ENCODE results near the gene ADPRHL1.

ADPRHL1 gene

GRCh38 chr13:113414335-113414734 lies 39.0 kb downstream of the ADPRHL1 start:
- DNase-seq, result no peak

GRCh38 chr13:113413898-113414282 lies 39.4 kb downstream of the ADPRHL1 start:
- DNase-seq, result no peak

DNA sequence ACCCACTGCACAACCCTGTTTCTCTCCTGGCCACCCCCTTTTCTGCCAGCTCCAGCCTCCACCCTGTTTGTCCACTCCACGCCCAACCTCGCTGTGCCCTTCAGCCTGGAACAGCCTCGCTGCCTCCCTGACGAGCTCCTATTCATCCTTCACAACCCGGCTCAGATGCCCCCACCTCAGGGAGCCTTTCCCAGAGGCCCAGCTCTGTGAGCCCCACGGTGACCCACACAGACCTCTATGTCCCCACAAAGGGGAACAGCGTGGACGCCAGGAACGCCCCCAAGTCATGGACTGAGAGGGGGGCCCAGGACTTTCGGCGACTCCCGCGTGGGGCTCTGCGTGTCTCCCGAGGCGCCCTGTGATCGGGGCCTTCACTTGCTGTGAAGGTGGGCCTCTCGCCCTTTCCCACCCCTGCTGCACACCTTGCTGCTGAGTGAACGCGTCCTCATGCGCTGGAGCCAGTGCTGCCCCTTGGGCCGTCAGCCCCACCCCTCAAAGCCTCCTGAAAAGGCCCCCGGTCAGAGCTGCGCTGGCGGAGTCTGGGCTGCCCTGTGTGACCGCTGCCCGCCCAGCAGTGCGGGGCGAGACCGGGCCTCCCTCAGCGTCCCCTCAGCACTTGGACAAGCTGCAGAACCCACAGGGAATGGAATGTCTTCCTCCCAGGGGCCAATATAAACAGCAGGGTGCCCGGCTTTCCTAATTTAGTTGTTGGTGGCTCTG lies 40.0 kb downstream of the ADPRHL1 start:
- no peak for DNase-seq

DNA sequence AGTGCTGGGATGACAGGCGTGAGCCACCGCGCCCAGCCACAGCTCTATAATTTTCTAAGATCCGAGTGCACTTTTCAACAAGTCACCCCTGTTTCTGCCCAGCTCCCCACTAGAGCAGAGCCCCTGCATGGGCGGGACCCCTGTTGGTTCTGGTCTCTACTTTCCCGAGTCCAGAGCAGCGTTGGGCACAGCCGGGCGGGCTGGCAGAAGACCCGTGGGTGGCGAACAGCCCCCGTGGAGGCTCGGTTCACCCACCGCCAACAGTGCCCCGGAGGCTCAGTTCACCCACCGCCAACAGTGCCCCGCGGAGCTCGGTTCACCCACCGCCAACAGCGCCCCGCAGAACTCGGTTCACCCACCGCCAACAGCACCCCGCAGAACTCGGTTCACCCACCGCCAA lies 40.8 kb downstream of the ADPRHL1 start:
- DNase-seq, result no peak

GRCh38 chr13:113411216-113412023 lies 41.9 kb downstream of the ADPRHL1 start:
- no peak for DNase-seq

GRCh38 chr13:113410472-113411201 lies 42.7 kb downstream of the ADPRHL1 start:
- no peak for DNase-seq

- no peak for DNase-seq
Observed at GRCh38 chr13:113408562-113408961, 44.7 kb downstream of the ADPRHL1 start.

DNA sequence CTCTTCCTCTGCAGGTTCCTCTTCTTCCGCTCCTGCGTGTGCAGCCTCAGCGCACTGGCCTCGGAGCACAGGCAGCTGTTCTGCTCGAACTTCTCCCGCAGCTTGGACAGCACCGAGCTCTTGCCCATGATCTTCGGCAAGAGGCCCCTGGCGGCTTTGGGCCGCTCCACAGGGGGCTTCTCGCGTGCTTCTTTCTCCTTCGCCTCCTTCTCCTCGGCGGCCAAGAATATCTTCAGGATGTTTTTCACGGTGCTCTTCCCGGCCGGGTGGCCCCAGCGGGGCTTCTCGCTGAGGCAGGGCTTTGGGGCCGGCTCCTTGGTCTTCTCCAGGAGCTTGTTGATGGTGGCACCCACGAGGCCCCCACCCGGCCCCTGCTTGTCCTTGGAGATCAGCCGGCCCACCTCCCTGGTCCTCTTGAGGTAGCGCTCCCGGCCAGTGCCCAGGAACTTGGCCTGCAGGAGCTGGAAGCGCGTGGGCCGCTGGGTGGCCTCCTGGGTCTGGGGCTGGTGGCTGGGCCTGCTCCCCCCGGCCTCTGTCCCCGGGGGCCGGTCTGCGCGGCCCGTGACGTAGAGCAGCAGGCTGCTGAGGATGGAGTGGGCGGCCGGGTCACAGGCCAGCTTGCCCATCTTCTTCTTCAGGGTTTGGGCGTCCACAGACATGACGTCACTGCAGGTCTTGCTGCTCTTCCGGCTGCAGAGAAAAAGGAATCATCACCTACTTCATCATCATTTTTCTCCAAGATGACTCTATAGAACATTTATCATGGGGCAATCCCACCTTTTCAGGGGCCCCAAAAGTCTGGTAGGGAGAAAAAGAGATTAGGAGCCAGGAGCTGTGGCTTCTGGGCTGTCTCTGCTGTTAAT lies 45.5 kb downstream of the ADPRHL1 start:
- no peak for DNase-seq

- DNase-seq, result no peak
Observed at GRCh38 chr13:113407103-113407530, 46.2 kb downstream of the ADPRHL1 start.

DNA sequence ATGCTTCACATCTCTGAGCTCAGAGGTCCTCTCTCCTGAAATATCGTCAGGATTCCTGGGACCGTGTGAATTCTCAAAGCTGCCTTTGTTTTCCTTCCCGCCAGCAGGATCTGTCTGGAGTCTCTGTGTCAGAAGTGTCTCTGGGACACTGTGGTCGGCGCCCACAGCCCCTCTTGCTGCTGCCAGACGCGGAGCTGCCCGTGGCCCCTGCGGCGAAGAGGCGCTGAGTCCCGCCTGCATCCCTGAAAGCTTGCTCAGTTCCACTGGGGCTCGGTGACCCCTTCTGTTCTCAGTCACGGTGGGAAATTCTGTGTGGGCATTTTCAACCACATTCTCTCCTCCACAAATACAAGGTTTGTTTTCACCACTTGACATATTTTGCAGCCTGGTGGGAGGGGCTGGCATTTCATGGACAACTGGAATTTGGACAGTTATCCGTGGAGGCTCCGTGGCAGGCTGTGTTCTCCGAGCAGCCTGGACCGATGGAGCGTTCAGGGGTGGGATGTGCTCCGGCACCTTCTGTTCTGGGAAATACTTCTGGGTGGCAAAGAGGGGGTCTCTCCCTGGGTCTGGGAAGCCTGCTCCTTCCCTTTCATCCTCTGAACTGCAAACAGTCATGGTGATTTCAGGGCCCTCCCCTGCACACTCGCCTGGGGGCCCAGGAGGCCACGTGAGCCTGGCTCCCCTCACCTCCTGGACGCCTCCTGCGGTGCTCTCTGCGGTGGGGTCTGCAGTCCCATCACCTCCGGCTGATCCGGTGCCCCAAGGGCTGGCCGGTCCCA lies 46.8 kb downstream of the ADPRHL1 start:
- no peak for DNase-seq

- DNase-seq, result no peak
Observed at GRCh38 chr13:113405481-113406300, 47.6 kb downstream of the ADPRHL1 start.

DNA sequence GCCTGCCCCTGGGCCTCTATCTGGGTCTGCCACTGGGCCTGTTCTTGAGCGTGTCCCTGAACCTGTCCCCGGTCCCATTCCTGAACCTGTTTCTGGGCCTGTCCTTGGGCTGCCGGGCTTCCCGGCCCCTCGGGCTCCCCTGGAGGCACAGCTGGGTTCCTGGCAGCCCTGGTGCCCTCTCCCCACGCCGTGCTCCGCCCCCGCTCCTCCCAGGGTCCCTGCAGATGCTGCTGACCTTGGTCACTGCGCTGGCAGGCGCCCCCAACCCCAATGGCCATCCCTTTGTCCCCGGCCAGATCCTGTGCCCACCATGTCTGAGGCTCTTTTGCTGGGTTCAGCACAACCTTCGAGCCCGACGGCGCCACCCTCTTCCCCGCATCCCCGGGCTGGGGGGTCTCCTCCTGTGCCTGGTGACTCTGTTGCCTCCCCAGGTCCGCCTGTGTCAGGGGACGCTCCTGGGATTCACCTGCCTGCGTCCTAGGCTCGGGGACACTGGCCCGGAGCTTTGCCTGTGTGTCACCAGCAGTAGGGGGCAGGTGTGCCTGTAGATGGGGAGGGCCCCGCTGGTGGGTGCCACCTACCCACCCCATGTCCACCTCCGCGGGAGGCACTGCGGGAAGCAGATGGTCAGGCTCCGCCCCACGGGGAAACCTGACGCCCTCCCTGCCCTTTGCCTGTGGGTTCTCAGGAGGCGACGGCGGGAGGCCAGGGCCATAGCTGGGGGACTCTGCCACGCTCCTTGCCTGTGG lies 48.4 kb downstream of the ADPRHL1 start:
- no peak for DNase-seq

- DNase-seq, result no peak
Observed at GRCh38 chr13:113404366-113404722, 48.9 kb downstream of the ADPRHL1 start.

- DNase-seq, result no peak
Observed at GRCh38 chr13:113403255-113404104, 49.8 kb downstream of the ADPRHL1 start.

DNA sequence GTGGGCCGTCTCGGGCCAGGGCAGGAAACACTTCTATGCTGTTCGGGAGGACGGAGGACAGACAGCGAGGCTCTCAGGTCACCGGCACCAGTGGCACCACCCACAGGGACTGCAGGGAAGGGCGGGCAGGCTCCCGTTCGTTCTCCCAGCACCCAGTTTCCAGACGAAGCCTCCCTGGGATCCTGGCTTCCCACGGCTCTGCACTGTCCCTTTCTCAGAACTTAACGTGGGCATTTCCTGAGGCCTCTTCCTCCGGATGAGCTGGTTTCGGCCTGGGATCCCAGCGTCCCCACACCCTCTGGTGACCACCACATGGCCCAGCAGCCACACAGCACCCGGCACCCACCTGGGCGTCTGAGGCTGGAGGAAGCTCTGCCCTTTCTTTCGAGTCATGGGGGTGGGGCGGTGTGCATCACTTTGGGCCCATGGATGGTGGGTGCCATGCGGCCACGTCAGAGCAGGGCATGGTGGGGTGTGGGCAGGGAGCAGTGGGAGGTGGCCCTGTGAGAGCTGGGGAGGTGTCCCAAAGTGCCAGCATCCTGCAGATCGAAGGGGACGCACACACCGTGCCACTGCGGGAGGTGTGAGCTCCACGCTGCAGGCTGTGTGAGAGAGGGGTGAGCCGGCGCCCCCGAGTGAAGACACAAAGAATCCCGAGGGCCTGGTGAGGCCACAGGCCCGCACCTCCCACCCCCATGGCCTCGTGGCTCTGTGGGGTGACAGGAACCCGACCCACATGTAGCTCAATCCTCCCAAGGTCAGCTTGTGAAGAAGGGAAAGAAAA lies 50.6 kb downstream of the ADPRHL1 start:
- no peak for DNase-seq

GRCh38 chr13:113401452-113402415 lies 51.6 kb downstream of the ADPRHL1 start:
- DNase-seq, result no peak
